Measurements from ENCODE around the gene CDK5. TPM values are rescaled to one million over a fixed set of nuclear protein-coding genes. Genes with fewer than 3 reads are reported as not detected.

Gene CDK5
- total RNA-seq, 1 donor, result 22.9 TPM

DNA sequence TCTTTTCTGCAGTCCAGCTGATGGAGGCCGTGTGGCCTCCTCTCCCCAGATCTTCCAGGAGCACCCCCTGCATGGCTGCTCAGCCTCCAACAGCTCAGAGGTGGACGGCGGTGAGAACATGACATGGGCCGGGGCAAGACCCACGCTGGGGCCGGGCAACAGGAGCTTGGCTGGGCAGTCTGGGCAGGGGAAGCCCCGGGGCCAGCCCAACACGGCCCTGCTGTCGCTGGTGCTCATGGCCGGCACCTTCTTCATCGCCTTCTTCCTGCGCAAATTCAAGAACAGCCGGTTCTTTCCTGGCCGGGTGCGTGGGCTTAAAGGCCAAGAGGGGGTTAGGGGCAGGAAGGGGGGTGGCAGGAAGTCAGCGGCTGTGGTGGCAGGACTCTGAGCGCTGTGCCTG, 16.3 kb upstream of the CDK5 start:
- TF ChIP-seq, protein P1, sequence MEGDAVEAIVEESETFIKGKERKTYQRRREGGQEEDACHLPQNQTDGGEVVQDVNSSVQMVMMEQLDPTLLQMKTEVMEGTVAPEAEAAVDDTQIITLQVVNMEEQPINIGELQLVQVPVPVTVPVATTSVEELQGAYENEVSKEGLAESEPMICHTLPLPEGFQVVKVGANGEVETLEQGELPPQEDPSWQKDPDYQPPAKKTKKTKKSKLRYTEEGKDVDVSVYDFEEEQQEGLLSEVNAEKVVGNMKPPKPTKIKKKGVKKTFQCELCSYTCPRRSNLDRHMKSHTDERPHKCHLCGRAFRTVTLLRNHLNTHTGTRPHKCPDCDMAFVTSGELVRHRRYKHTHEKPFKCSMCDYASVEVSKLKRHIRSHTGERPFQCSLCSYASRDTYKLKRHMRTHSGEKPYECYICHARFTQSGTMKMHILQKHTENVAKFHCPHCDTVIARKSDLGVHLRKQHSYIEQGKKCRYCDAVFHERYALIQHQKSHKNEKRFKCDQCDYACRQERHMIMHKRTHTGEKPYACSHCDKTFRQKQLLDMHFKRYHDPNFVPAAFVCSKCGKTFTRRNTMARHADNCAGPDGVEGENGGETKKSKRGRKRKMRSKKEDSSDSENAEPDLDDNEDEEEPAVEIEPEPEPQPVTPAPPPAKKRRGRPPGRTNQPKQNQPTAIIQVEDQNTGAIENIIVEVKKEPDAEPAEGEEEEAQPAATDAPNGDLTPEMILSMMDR (IDR thresholded peaks at IDR 0.05; ENCODE audit: insufficient read depth, low read depth, low read length), result no peak
- no peak overlapping the region for H3K4me3 ChIP-seq (ENCODE audit: low read depth, low read length)
- no peak for DNase-seq (ENCODE audit: low read depth)

DNA sequence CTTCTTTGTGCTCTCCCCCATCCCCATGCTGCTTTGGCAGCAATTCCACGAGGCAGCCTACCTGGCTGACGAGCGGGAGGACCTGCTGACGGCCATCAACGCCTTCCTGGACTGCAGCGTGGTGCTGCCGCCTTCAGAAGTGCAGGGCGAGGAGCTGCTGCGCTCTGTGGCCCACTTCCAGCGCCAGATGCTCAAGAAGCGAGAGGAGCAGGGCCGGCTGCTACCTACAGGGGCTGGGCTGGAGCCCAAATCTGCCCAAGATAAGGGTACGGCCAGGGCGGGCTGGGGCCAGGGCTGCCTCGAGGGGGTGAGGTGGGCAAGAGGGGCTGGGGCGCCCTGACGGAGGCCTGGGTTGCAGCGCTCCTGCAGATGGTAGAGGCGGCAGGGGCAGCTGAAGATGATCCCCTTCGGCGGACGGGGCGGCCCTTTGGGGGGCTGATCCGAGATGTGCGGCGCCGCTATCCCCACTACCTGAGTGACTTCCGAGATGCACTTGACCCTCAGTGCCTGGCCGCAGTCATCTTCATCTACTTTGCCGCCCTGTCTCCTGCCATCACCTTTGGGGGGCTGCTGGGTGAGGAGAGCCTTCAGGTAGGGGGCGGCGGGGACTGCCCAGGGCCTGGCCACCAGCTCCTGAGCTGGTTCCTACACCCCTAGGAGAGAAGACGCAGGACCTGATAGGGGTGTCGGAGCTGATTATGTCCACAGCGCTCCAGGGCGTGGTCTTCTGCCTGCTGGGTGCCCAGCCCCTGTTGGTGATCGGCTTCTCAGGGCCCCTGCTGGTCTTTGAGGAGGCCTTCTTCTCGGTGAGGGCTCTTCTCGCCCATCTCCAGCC, 13.6 kb upstream of the CDK5 start:
- H3K4me3 ChIP-seq (ENCODE audit: low read depth, low read length), result no peak overlapping the region

DNA sequence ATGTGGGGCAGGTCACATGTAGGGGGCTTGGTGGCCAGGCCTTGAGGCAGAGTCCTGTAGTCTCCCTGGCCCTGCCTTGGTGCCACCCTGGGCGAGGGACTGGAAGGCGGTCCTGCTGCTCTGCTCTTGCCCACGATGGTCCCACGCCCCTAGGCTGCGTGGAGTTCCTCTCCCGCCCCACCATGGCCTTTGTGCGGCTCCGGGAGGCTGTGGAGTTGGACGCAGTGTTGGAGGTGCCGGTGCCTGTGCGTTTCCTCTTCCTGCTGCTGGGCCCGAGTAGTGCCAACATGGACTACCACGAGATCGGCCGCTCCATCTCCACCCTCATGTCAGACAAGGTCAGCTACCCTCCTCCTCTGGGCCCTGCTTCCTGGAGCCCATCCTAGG, 12.9 kb upstream of the CDK5 start:
- DNase-seq (ENCODE audit: low read depth), result no peak
- no peak overlapping the region for H3K4me3 ChIP-seq (ENCODE audit: low read depth, low read length)
- TF ChIP-seq, protein P1 (IDR thresholded peaks at IDR 0.05; ENCODE audit: insufficient read depth, low read depth, low read length), result no peak

More for the DNA sequence above, 13.6 kb upstream of the CDK5 start:
- TF ChIP-seq, protein P1 (IDR thresholded peaks at IDR 0.05; ENCODE audit: insufficient read depth, low read depth, low read length), result no peak
- DNase-seq (ENCODE audit: low read depth), result no peak

DNA sequence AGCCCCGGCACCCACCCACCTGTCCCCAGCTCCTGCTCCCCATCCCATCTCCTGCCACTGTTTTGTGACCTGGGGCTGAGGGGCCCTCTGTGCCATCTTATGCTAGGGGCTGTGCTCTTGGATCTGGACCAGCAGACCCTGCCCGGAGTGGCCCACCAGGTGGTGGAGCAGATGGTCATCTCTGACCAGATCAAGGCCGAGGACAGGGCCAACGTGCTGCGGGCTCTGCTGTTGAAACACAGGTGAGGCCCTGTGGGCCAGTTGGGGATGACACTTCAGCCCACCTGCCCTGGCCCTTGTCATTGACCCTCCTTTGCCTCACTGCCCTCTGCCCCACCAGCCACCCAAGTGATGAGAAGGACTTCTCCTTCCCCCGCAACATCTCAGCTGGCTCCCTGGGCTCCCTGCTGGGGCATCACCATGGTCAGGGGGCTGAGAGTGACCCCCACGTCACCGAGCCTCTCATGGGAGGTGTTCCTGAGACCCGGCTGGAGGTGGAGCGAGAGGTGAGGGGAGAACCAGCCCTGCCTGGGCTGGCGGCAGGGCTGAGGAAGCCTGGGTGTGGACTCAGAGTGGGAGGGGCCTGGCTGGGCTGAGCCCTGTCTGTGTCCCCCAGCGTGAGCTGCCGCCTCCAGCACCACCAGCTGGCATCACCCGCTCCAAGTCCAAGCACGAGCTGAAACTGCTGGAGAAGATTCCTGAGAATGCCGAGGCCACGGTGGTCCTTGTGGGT, 12.3 kb upstream of the CDK5 start:
- TF ChIP-seq, protein P1 (IDR thresholded peaks at IDR 0.05; ENCODE audit: insufficient read depth, low read depth, low read length), result no peak
- no peak overlapping the region for H3K4me3 ChIP-seq (ENCODE audit: low read depth, low read length)
- no peak for DNase-seq (ENCODE audit: low read depth)

DNA sequence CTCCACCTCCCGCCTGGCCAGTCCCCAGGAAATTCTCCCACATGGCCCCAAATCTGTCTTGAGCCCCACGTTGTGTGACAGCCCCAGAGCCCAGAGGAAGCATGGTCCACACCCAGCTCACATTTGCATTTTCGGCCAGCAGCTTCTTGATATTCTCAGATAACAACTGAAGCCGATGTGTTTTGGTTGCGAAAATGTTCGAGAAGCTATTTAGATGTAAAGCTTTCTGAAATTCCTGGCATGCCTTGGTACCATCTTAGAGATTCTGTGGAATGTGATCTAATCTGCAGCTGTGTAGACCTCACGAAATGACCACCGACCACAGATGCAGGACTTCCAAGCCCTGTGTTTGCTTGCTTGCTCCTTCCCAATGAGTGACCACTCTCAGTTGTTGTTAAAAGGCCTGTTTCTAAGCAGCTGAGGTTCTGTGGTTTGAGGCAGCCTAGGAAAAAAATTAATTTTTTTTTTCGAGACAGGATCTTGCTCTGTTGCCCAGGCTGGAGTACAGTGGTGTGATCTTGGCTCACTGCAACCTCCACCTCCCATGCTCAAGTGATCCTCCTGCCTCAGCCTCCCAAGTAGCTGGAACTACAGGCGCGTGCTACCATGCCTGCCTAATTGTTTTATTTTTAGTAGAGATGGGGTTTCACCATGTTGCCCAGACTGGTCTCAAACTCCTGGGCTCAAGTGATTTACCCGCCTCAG, 10.5 kb upstream of the CDK5 start:
- TF ChIP-seq, protein P1 (IDR thresholded peaks at IDR 0.05; ENCODE audit: insufficient read depth, low read depth, low read length), result no peak
- no peak overlapping the region for H3K4me3 ChIP-seq (ENCODE audit: low read depth, low read length)
- peak; percentile 95 for DNase-seq (ENCODE audit: low read depth)

DNA sequence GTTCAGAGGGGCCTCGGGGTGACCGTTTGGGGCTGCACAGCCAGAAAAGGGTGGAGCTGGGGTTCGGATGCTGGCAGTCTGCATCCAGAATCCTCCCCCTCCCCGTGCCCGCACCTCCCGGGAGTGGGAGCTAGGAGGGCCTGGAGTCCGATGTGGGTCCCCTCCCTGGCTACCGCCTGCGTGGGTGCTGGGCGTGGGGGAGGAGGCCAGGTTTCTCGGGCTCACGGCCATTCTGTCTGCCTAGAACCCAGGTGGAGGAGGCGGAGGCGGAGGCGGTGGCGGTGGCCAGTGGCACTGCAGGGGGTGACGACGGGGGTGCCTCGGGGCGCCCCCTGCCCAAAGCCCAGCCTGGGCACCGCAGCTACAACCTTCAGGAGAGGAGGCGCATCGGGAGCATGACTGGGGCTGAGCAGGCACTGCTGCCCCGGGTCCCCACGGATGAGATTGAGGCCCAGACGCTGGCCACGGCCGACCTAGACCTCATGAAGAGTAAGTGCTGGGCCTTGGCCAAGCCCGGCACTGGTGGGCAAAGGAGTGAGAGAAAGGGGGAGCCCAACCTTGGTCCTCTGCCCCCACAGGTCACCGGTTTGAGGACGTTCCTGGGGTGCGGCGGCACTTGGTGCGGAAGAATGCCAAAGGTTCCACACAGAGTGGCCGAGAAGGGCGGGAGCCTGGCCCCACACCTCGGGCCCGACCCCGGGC, 8.7 kb upstream of the CDK5 start:
- H3K4me3 ChIP-seq (ENCODE audit: low read depth, low read length), result no peak overlapping the region
- no peak for DNase-seq (ENCODE audit: low read depth)
- TF ChIP-seq, protein P1 (IDR thresholded peaks at IDR 0.05; ENCODE audit: insufficient read depth, low read depth, low read length), result no peak
